ENCODE results near the gene GRM1. TPM values are rescaled to one million over a fixed set of nuclear protein-coding genes. Genes with fewer than 3 reads are reported as not detected.
"Not testable (repeated sequence)": the region's sequence is repeated elsewhere in the genome, so short reads cannot be mapped to it uniquely, and the experiment has no call there.

The GRM1 gene
- total RNA-seq, 2 experiments from 2014 or later = not detected

- no peak for DNase-seq
- no peaks in the 10 kb centered on the region for H3K36me3 Mint-ChIP-seq
- H3K4me1 Mint-ChIP-seq = no peaks in the 10 kb centered on the region
Observed at GRCh38 chr6:146258206-146258605, 229.3 kb downstream of the GRM1 start.

DNA sequence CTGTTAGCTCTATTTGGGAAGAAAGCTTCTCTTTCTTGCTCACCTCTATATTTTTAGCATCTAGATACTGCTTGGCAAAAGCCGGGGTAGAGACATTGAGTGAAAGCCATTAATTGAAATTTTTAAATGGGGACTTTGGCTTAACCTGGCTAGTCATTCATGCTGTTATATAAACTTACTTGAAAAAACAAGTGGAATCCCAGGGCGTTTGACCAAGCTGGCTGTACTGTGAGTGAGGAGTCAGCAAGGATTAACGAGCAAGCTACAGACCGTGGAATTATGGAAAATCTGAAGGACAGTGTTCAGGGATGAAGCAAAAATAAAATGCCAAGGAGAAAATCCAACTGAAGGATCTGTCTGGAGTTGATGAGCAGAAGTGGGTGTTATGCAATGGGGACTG, 232.0 kb downstream of the GRM1 start:
- no peaks in the 10 kb centered on the region for H3K36me3 Mint-ChIP-seq
- no peak overlapping the region for H3K27ac Mint-ChIP-seq
- no peaks in the 10 kb centered on the region for H3K4me1 Mint-ChIP-seq
- H3K4me3 Mint-ChIP-seq = no peak overlapping the region
- DNase-seq = no peak
- peaks cover 2% of the 10 kb centered on the region for H3K9me3 Mint-ChIP-seq
- no peaks in the 10 kb centered on the region for H3K27me3 Mint-ChIP-seq

More at GRCh38 chr6:146258206-146258605, 229.3 kb downstream of the GRM1 start:
- Mint-ChIP-seq H3K9me3 (peaks cover 2% of the 10 kb centered on the region), H3K27me3 (no peaks in the 10 kb centered on the region), H3K27ac (no peak overlapping the region), H3K4me3 (no peak overlapping the region)

DNA sequence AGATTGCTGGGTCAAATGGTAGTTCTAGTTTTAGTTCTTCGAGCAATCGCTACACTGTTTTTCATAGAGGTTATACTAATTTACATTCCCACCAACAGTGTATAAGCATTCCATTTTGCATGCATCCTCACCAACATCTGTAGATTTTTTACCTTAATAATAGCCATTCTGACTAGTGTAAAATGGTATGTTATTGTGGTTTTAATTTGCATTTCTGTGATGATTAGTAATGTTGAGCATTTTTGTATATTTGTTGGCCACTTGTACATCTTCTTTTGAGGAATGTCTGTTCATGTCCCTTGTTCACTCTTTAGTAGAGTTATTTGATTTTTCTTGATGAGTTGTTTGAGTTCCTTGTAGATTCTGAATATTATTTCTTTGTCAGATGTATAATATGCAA, 236.2 kb downstream of the GRM1 start:
- Mint-ChIP-seq H3K4me3 (no peak overlapping the region), H3K9me3 (peaks cover 2% of the 10 kb centered on the region), H3K27ac (no peak overlapping the region)

DNA sequence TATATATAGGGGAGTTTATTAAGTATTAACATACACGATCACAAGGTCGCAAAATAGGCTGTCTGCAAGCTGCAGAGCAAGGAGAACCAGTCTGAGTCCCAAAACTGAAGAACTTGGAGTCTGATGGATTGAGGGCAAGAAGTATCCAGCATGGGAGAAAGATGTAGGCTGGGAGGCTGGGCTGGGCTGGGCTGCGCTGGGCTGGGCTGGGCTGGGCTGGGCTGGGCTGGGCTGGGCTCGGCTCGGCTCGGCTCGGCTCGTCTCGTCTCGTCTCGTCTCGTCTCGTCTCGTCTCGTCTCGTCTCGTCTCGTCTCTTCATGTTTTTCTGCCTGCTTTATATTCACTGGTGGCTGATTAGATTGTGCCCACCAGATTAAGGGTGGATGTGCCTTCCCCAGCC, 238.6 kb downstream of the GRM1 start:
- H3K27ac Mint-ChIP-seq = no peak overlapping the region
- no peak overlapping the region for H3K4me3 Mint-ChIP-seq
- H3K9me3 Mint-ChIP-seq = no peaks in the 10 kb centered on the region
- H3K4me1 Mint-ChIP-seq = no peaks in the 10 kb centered on the region
- H3K36me3 Mint-ChIP-seq = no peaks in the 10 kb centered on the region
- H3K27me3 Mint-ChIP-seq = no peaks in the 10 kb centered on the region
- no peak for DNase-seq

More for the DNA sequence above, 236.2 kb downstream of the GRM1 start:
- Mint-ChIP-seq H3K36me3 (no peaks in the 10 kb centered on the region), H3K4me1 (no peaks in the 10 kb centered on the region), H3K27me3 (no peaks in the 10 kb centered on the region)
- DNase-seq = no peak

DNA sequence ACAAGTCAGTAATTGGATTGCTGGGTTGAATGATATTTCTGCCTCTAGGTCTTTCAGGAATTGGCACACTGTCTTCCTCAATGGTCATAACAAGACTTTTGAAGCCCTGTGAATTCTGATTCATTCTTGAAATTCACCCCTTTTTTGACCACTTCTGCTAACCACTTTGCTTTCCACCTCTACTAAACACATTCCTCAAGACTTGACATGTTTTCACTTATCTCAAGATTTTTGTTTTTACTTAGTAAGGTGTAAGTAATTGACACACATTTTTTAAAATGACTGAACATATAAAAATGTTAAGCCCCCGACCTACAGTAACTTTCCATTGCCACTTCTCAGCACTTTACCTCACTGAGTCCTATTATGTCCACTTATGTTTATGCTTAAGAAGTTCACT, 239.1 kb downstream of the GRM1 start:
- no peak for DNase-seq
- no peaks in the 10 kb centered on the region for H3K9me3 Mint-ChIP-seq
- H3K36me3 Mint-ChIP-seq = no peaks in the 10 kb centered on the region
- H3K27me3 Mint-ChIP-seq = no peaks in the 10 kb centered on the region
- H3K4me3 Mint-ChIP-seq = no peak overlapping the region
- no peaks in the 10 kb centered on the region for H3K4me1 Mint-ChIP-seq
- H3K27ac Mint-ChIP-seq = no peak overlapping the region

- no peak overlapping the region for H3K4me3 Mint-ChIP-seq
- H3K4me1 Mint-ChIP-seq = no peaks in the 10 kb centered on the region
- no peaks in the 10 kb centered on the region for H3K9me3 Mint-ChIP-seq
- no peaks in the 10 kb centered on the region for H3K36me3 Mint-ChIP-seq
- no peak overlapping the region for H3K27ac Mint-ChIP-seq
- H3K27me3 Mint-ChIP-seq = no peaks in the 10 kb centered on the region
- DNase-seq = no peak
Observed at GRCh38 chr6:146269482-146269881, 240.6 kb downstream of the GRM1 start.

GRCh38 chr6:146271163-146271562, 242.3 kb downstream of the GRM1 start:
- H3K27ac Mint-ChIP-seq, DNase-seq, H3K4me3 Mint-ChIP-seq, H3K4me1 Mint-ChIP-seq, H3K36me3 Mint-ChIP-seq, H3K27me3 Mint-ChIP-seq, H3K9me3 Mint-ChIP-seq: not testable (repeated sequence)

GRCh38 chr6:146273490-146273889, 244.6 kb downstream of the GRM1 start:
- Mint-ChIP-seq H3K9me3 (no peaks in the 10 kb centered on the region), H3K27me3 (no peaks in the 10 kb centered on the region), H3K36me3 (no peaks in the 10 kb centered on the region), H3K4me3 (no peak overlapping the region), H3K27ac (no peak overlapping the region), H3K4me1 (no peaks in the 10 kb centered on the region)
- DNase-seq = no peak

GRCh38 chr6:146277142-146277541, 248.3 kb downstream of the GRM1 start:
- H3K27me3 Mint-ChIP-seq = no peaks in the 10 kb centered on the region
- H3K36me3 Mint-ChIP-seq = no peaks in the 10 kb centered on the region
- no peaks in the 10 kb centered on the region for H3K4me1 Mint-ChIP-seq
- DNase-seq = no peak
- H3K27ac Mint-ChIP-seq = no peak overlapping the region
- H3K9me3 Mint-ChIP-seq = no peaks in the 10 kb centered on the region
- H3K4me3 Mint-ChIP-seq = no peak overlapping the region

GRCh38 chr6:146281651-146282362, 252.9 kb downstream of the GRM1 start:
- Mint-ChIP-seq H3K9me3 (peaks cover 2% of the 10 kb centered on the region), H3K4me3 (no peak overlapping the region), H3K27me3 (no peaks in the 10 kb centered on the region), H3K4me1 (no peaks in the 10 kb centered on the region), H3K36me3 (no peaks in the 10 kb centered on the region), H3K27ac (no peak overlapping the region)
- no peak for DNase-seq

- H3K4me1 Mint-ChIP-seq = no peaks in the 10 kb centered on the region
- H3K9me3 Mint-ChIP-seq = peaks cover 2% of the 10 kb centered on the region
- H3K4me3 Mint-ChIP-seq = no peak overlapping the region
- no peaks in the 10 kb centered on the region for H3K36me3 Mint-ChIP-seq
- no peaks in the 10 kb centered on the region for H3K27me3 Mint-ChIP-seq
- no peak for DNase-seq
- H3K27ac Mint-ChIP-seq = no peak overlapping the region
Observed at GRCh38 chr6:146282837-146283236, 254.0 kb downstream of the GRM1 start.

GRCh38 chr6:146284311-146284710, 255.4 kb downstream of the GRM1 start:
- Mint-ChIP-seq H3K27me3 (no peaks in the 10 kb centered on the region), H3K4me1 (no peaks in the 10 kb centered on the region), H3K27ac (no peak overlapping the region), H3K4me3 (no peak overlapping the region), H3K36me3 (no peaks in the 10 kb centered on the region), H3K9me3 (peaks cover 2% of the 10 kb centered on the region)
- no peak for DNase-seq

GRCh38 chr6:146286961-146287360, 258.1 kb downstream of the GRM1 start:
- Mint-ChIP-seq H3K36me3 (no peaks in the 10 kb centered on the region), H3K4me1 (no peaks in the 10 kb centered on the region), H3K27ac (no peak overlapping the region), H3K9me3 (peaks cover 2% of the 10 kb centered on the region), H3K27me3 (no peaks in the 10 kb centered on the region), H3K4me3 (no peak overlapping the region)
- no peak for DNase-seq

DNA sequence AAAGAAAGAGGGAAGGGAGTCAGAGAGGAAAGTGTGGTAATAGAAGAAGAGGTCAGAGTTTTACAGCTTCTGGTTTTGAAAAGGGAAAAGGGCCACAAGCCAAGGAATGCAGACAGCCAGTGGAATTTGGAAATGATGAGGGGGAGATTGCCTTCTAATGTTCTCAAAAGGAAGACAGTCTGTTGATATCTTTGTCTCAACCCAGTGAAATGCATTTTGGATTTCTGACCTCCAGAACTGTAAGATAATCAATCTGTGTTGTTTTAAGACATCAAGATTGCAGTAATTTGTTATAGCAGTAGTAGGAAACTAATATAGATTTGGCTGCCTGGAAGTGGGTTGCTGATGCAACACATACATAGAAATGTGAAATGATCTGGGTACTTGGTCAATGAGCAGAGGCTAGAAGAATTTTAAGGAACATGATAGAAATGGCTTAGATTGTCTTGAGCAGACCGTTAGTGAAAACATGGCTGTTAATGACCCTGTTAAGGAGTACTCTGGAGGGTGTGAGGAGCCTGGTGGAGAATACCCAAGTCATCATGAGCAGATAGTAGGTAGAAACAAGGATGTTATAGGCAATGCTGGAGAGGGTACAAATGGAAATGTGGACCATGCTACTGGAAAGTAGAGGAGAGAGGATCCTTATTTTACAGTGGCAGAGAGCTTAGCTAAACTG, 259.0 kb downstream of the GRM1 start:
- no peak overlapping the region for H3K4me3 Mint-ChIP-seq
- H3K27me3 Mint-ChIP-seq = no peaks in the 10 kb centered on the region
- no peak overlapping the region for H3K27ac Mint-ChIP-seq
- no peak for DNase-seq
- H3K4me1 Mint-ChIP-seq = no peaks in the 10 kb centered on the region
- no peaks in the 10 kb centered on the region for H3K36me3 Mint-ChIP-seq
- H3K9me3 Mint-ChIP-seq = peaks cover 2% of the 10 kb centered on the region

DNA sequence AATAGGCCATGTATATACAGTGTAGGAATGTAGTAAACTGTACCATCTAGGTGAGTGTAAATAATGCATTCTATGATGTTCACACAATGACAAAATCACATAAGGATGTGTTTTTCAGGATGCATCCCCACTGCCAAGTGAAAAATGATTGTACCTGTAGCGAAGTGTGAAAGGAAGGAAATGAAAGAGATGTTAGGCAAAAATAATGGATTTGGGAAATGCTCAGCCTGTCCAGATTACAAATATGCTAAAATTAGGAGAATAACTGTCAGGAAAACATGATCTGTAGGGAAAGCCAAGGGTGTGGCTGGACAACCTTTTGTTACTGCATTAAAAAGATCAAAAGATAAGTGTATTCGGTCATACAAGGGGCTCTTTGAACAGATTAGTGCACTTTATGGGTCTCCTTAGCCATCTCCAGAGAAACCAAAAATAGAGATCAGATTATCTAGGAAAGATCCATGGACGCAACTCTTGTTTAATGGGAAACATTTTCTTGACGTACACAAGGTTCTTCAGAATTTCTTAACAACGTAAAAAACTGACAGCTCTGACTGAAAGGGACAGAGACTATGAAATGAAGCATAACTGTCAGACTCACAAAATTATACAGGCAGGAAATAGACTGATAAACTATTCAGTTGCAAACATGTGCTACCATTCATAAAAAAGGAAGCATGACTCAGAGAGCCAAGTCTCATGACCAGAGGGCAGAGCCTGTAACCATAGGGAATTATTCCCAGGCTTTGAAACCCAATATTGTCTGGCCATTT, 261.1 kb downstream of the GRM1 start:
- no peak overlapping the region for H3K27ac Mint-ChIP-seq
- no peak for DNase-seq
- H3K27me3 Mint-ChIP-seq = no peaks in the 10 kb centered on the region
- H3K9me3 Mint-ChIP-seq = peaks cover 2% of the 10 kb centered on the region
- no peak overlapping the region for H3K4me3 Mint-ChIP-seq
- H3K4me1 Mint-ChIP-seq = no peaks in the 10 kb centered on the region
- no peaks in the 10 kb centered on the region for H3K36me3 Mint-ChIP-seq
